Endothelial cell of umbilical vein (primary cell): Measurements from ENCODE around the gene MCFD2. TPM values are rescaled to one million over a fixed set of nuclear protein-coding genes. Genes with fewer than 3 reads are reported as not detected.

Source experiments
- BruUV-seq: library from RNA; stranded (reverse); fragments of 400-500 nt; replicated peaks from 2 replicates; lab custom pipeline; 2021; lab: Mats Ljungman, UMichigan
- CTCF ChIA-PET: fragments of 300-600, 350-600 bp; sonication (Branson Sonifier 250); formaldehyde crosslinking; loops from one replicate; lab custom pipeline; 2021; ENCODE audit warnings: antibody characterized with exemption, inconsistent platforms; lab: Charles Lee
- POLR2A ChIA-PET: fragments of 300-600, 350-600 bp; sonication (Branson Sonifier 250); formaldehyde crosslinking; loops from one replicate; lab custom pipeline; 2021; ENCODE audit warnings: antibody characterized with exemption, inconsistent platforms; lab: Charles Lee
- DNase-seq: peaks from one replicate; pipeline ENCODE4 v3.0.0-alpha.2; 2011; ENCODE audit warnings: low read depth, low spot score
- FAIRE-seq: peaks from 2 replicates; lab custom pipeline; 2011; peaks lifted over from hg19 to GRCh38; lab: Jason Lieb, UNC
- H2AFZ ChIP-seq: 2 replicates; pipeline ENCODE4 v1.6.0; 2012; ENCODE audit warnings: low read depth, low read length, control low read depth, inconsistent platforms
- H3K27ac ChIP-seq: 2 replicates; pipeline ENCODE4 v1.5.1; 2011; ENCODE audit warnings: low read depth, mild to moderate bottlenecking, control low read depth, low read length, moderate library complexity; ENCODE audit not compliant: insufficient read depth
- H3K27me3 ChIP-seq, 2 experiments: 2 replicates each; pipeline versions ENCODE4 v1.6.0 to v1.6.1; 2011; ENCODE audit warnings: low read length in 2 of 2, mixed read lengths in 1 of 2; ENCODE audit not compliant: control insufficient read depth in 2 of 2, insufficient read depth in 2 of 2
- H3K36me3 ChIP-seq, 2 experiments: 2 replicates in 1 of 2; 3 replicates in 1 of 2; pipeline ENCODE4 v1.5.1; 2011; ENCODE audit warnings: low read length in 2 of 2, mild to moderate bottlenecking in 1 of 2, moderate library complexity in 1 of 2; ENCODE audit not compliant: control insufficient read depth in 2 of 2, insufficient read depth in 2 of 2; ENCODE audit errors: extremely low read depth in 1 of 2
- H3K4me1 ChIP-seq: 3 replicates; pipeline ENCODE4 v1.5.1; 2011; ENCODE audit warnings: mild to moderate bottlenecking, low read length; ENCODE audit not compliant: control insufficient read depth, insufficient read depth; ENCODE audit errors: extremely low read depth
- H3K4me2 ChIP-seq: 2 replicates; pipeline ENCODE4 v1.6.1; 2011; ENCODE audit warnings: low read length, control low read depth, mixed read lengths; ENCODE audit not compliant: insufficient read depth
- H3K4me3 ChIP-seq, 3 experiments: fragments of 200-600 bp in 1 of 3; sonication (generic), shearing (Covaris generic) in 1 of 3; replicated peaks in 1 of 3; 2 replicates each; pipeline ENCODE4 v1.5.1; 2011 to 2016; ENCODE audit warnings: control low read depth in 3 of 3, low read length in 3 of 3, mild to moderate bottlenecking in 2 of 3, inconsistent platforms in 1 of 3, low read depth in 1 of 3, moderate library complexity in 1 of 3; ENCODE audit not compliant: insufficient read depth in 1 of 3
- H3K79me2 ChIP-seq: 2 replicates; pipeline ENCODE4 v1.6.0; 2012; ENCODE audit warnings: low read length, inconsistent platforms; ENCODE audit not compliant: control insufficient read depth, insufficient read depth
- H3K9ac ChIP-seq: replicated peaks from 2 replicates; pipeline ENCODE3; 2011; ENCODE audit warnings: low read length, control low read depth; ENCODE audit not compliant: insufficient read depth; ENCODE audit errors: extremely low read depth
- H3K9me1 ChIP-seq: replicated peaks from 3 replicates; pipeline ENCODE4 v1.6.0; 2011; ENCODE audit warnings: mild to moderate bottlenecking, low read length; ENCODE audit not compliant: control insufficient read depth, insufficient read depth; ENCODE audit errors: extremely low read depth
- H3K9me3 ChIP-seq: replicated peaks from 2 replicates; pipeline ENCODE4 v1.5.1; 2012; ENCODE audit warnings: low read length, inconsistent platforms; ENCODE audit not compliant: control insufficient read depth, insufficient read depth
- H4K20me1 ChIP-seq: replicated peaks from 2 replicates; pipeline ENCODE3; 2011; ENCODE audit warnings: mild to moderate bottlenecking, low read length; ENCODE audit not compliant: control insufficient read depth, insufficient read depth; ENCODE audit errors: extremely low read depth
- EZH2 ChIP-seq: IDR thresholded peaks from 2 replicates; pipeline ENCODE4 v1.6.1; 2012; ENCODE audit warnings: borderline replicate concordance, low read depth, mild to moderate bottlenecking, moderate library complexity, low read length, inconsistent platforms; ENCODE audit not compliant: severe bottlenecking
- FOS ChIP-seq: IDR thresholded peaks from 2 replicates; pipeline ENCODE4 v1.6.1; 2011; ENCODE audit warnings: mild to moderate bottlenecking, low read length, moderate library complexity, borderline replicate concordance; ENCODE audit not compliant: insufficient read depth
- GATA2 ChIP-seq: IDR thresholded peaks from 2 replicates; pipeline ENCODE4 v1.7.0; 2011; ENCODE audit warnings: low read depth, mild to moderate bottlenecking, moderate library complexity, mixed read lengths, low read length; ENCODE audit not compliant: insufficient read length, insufficient read depth
- JUN ChIP-seq: IDR thresholded peaks from 2 replicates; pipeline ENCODE4 v1.6.1; 2011; ENCODE audit warnings: borderline replicate concordance, low read depth; ENCODE audit not compliant: insufficient read length, insufficient read depth
- MYC ChIP-seq: IDR thresholded peaks from one replicate; pipeline ENCODE4 v1.6.1; 2011; ENCODE audit warnings: mild to moderate bottlenecking, low read depth, low read length
- POLR2A ChIP-seq: IDR thresholded peaks from 2 replicates; pipeline ENCODE4 v1.6.1; 2012; ENCODE audit warnings: low read depth, mild to moderate bottlenecking, control low read depth, low read length
- POLR2AphosphoS5 ChIP-seq: IDR thresholded peaks from 2 replicates; pipeline ENCODE4 v1.6.1; 2012; ENCODE audit warnings: low read depth, mild to moderate bottlenecking, control low read depth, low read length, moderate library complexity; ENCODE audit not compliant: insufficient read depth
- dilution Hi-C: fragments of 300-500 bp; cut with MboI; formaldehyde crosslinking; loops from one replicate; pipeline ENCODE4 v1.15.0; 2019; ENCODE audit warnings: low sequenced_read_pairs; ENCODE audit not compliant: extremely low pct_ligation_motif_present
- intact Hi-C: fragments of 100-400 bp; cut with micrococcal nuclease; formaldehyde crosslinking; loops from one replicate; pipeline ENCODE4 v1.10.0; 2022
- polyA plus RNA-seq, 4 experiments: library from polyadenylated mRNA; depleted of rRNA in 3 of 4; stranded (reverse) in 3 of 4; unstranded in 1 of 4; fragments of >200 nt; gene quantifications; 2 replicates each; pipeline versions ENCODE4 v1.2.1 to v1.2.3, GENCODE V29; 2011 to 2012; ENCODE audit warnings: missing spikeins in 1 of 4
- total RNA-seq: library from RNA; stranded (reverse); gene quantifications from 2 replicates; pipeline ENCODE4 v1.2.3, GENCODE V29; 2021
- TF ChIP-seq, protein P1 (sequence below), 2 donors: IDR thresholded peaks; 1 replicate in 1 of 2; 2 replicates in 1 of 2; pipeline ENCODE4 v1.5.1; 2011; ENCODE audit warnings: low read length in 2 of 2, mild to moderate bottlenecking in 2 of 2, moderate library complexity in 2 of 2, control low read depth in 1 of 2, inconsistent platforms in 1 of 2, low read depth in 1 of 2; ENCODE audit not compliant: insufficient read depth in 1 of 2; ENCODE audit errors: extremely low read depth in 1 of 2
- TF ChIP-seq, protein P2 (sequence below): IDR thresholded peaks from 2 replicates; pipeline ENCODE4 v1.6.1; 2011; ENCODE audit not compliant: insufficient read depth, insufficient read length

Gene MCFD2
- total and polyA plus RNA-seq, 2 donors (not counting 3 experiments of a cell fraction or from before 2014, with no cell fraction given): 74.8 to 141 TPM

GRCh38 chr2:46857871-46858701 lies 57.5 kb downstream of the MCFD2 start:
- no peaks in the 10 kb centered on the region for H3K27me3 ChIP-seq
- no peak overlapping the region for H3K4me3 ChIP-seq
- BruUV-seq: no TSS peak
- DNase-seq (no peak), FAIRE-seq (no peak)
- peaks cover 29% of the 10 kb centered on the region for H3K4me1 ChIP-seq
- no peaks in the 10 kb centered on the region for H3K9me3 ChIP-seq
- H3K27ac ChIP-seq: no peak overlapping the region
- H3K9me1 ChIP-seq: no peaks in the 10 kb centered on the region
- ChIA-PET POLR2A (no interaction called here), CTCF (interaction anchor here (0.7 to 2.2 kb wide), 5 partner anchors 9 to 52 kb away, joined by 3 to 4 read pairs (median 4); no protein-coding TSS in a partner anchor)
- no peak overlapping the region for H3K9ac ChIP-seq
- no peak overlapping the region for H2AFZ ChIP-seq
- H3K79me2 ChIP-seq: no peaks in the 10 kb centered on the region
- no peak overlapping the region for H3K4me2 ChIP-seq
- TF ChIP-seq MYC (no peak), FOS (no peak), GATA2 (no peak), EZH2 (no peak), POLR2AphosphoS5 (no peak)
- dilution Hi-C loops: no loop called here
- H4K20me1 ChIP-seq: no peaks in the 10 kb centered on the region
- H3K36me3 ChIP-seq: no peaks in the 10 kb centered on the region
- intact Hi-C loops: no loop called here

DNA sequence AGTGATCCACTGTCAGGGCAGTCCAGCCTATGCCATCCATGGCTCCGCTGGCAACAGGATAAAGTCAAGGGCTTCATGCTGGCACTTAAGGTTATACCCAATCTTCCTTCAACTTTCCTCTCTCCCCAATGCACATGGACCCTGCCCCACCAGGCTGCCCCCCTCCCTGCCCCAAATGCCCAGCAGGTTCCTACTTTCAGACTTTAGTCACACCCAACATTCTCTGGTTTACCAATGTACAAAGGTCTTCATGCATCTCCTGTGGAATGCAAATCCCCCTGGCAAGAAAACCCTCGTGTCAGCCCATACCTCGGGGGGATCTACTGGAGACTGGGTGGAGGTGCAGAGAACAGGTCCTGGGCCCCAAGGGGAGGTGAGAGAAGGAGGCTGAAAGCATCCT lies 59.3 kb downstream of the MCFD2 start:
- TF ChIP-seq, protein P1, sequence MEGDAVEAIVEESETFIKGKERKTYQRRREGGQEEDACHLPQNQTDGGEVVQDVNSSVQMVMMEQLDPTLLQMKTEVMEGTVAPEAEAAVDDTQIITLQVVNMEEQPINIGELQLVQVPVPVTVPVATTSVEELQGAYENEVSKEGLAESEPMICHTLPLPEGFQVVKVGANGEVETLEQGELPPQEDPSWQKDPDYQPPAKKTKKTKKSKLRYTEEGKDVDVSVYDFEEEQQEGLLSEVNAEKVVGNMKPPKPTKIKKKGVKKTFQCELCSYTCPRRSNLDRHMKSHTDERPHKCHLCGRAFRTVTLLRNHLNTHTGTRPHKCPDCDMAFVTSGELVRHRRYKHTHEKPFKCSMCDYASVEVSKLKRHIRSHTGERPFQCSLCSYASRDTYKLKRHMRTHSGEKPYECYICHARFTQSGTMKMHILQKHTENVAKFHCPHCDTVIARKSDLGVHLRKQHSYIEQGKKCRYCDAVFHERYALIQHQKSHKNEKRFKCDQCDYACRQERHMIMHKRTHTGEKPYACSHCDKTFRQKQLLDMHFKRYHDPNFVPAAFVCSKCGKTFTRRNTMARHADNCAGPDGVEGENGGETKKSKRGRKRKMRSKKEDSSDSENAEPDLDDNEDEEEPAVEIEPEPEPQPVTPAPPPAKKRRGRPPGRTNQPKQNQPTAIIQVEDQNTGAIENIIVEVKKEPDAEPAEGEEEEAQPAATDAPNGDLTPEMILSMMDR (IDR thresholded peaks at IDR 0.05; ENCODE audit: extremely low read depth in 1 of 2, insufficient read depth in 1 of 2, low read depth in 1 of 2, low read length in 2 of 2): no peak
- no peak for TF ChIP-seq JUN
- no peak for TF ChIP-seq EZH2
- TF ChIP-seq, protein P2, sequence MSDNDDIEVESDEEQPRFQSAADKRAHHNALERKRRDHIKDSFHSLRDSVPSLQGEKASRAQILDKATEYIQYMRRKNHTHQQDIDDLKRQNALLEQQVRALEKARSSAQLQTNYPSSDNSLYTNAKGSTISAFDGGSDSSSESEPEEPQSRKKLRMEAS: no peak
- TF ChIP-seq GATA2: no peak
- no peak for TF ChIP-seq POLR2A
- TF ChIP-seq POLR2AphosphoS5: no peak
- no peak for TF ChIP-seq MYC
- TF ChIP-seq FOS: no peak
- Histone ChIP-seq H3K9ac (no peak overlapping the region), H3K4me2 (no peak overlapping the region), H3K9me1 (no peaks in the 10 kb centered on the region), H2AFZ (no peak overlapping the region), H3K4me3 (no peak overlapping the region), H3K4me1 (peaks cover 29% of the 10 kb centered on the region), H3K36me3 (no peaks in the 10 kb centered on the region), H3K27ac (peak overlapping the region; percentile 91), H4K20me1 (no peaks in the 10 kb centered on the region), H3K79me2 (no peaks in the 10 kb centered on the region), H3K9me3 (no peaks in the 10 kb centered on the region), H3K27me3 (no peaks in the 10 kb centered on the region)
- DNase-seq (no peak), FAIRE-seq (no peak)
- intact Hi-C loops: no loop called here
- ChIA-PET POLR2A (no interaction called here), CTCF (interaction anchor here (0.8 to 0.9 kb wide), 4 partner anchors 17 to 41 kb away, joined by 3 read pairs; no protein-coding TSS in a partner anchor)
- dilution Hi-C loops: no loop called here
- BruUV-seq: no TSS peak
